Duodenal mucosa (tissue), 2 donors: ENCODE data around the gene CEP43.

Source experiments
- H3K27ac ChIP-seq: one replicate; pipeline ENCODE4 v1.7.0; 2013; ENCODE audit warnings: low read depth, low read length
- H3K27me3 ChIP-seq, 2 donors: one replicate each; pipeline ENCODE4 v1.7.0; 2013; ENCODE audit warnings: low read length in 2 of 2, control low read depth in 1 of 2; ENCODE audit not compliant: insufficient read depth in 2 of 2, control insufficient read depth in 1 of 2
- H3K36me3 ChIP-seq, 2 donors: one replicate each; pipeline ENCODE4 v1.7.0; 2013; ENCODE audit warnings: low read length in 2 of 2, control low read depth in 1 of 2; ENCODE audit not compliant: insufficient read depth in 2 of 2, control insufficient read depth in 1 of 2
- H3K4me1 ChIP-seq, 2 donors: one replicate each; pipeline ENCODE4 v1.7.0; 2013; ENCODE audit warnings: low read length in 2 of 2, control low read depth in 1 of 2; ENCODE audit not compliant: insufficient read depth in 2 of 2, control insufficient read depth in 1 of 2
- H3K4me3 ChIP-seq, 2 donors: one replicate each; pipeline ENCODE4 v1.7.0; 2013; ENCODE audit warnings: low read length in 2 of 2, low read depth in 1 of 2
- H3K9ac ChIP-seq, 2 donors: one replicate each; pipeline ENCODE4 v1.7.0; 2013; ENCODE audit warnings: low read length in 2 of 2, low read depth in 1 of 2
- H3K9me3 ChIP-seq, 2 donors: one replicate each; pipeline ENCODE4 v1.7.0; 2013; ENCODE audit warnings: low read length in 2 of 2, control low read depth in 1 of 2; ENCODE audit not compliant: control insufficient read depth in 1 of 2

The CEP43 gene

GRCh38 chr6:166969390-166970002, 29.7 kb upstream of the CEP43 start:
- no peaks in the 10 kb centered on the region for H3K9me3 ChIP-seq
- H3K27ac ChIP-seq, result no peak overlapping the region

GRCh38 chr6:166970091-166970490, 29.1 kb upstream of the CEP43 start:
- Histone ChIP-seq H3K36me3 (no peaks in the 10 kb centered on the region), H3K9me3 (no peaks in the 10 kb centered on the region), H3K27ac (no peak overlapping the region), H3K27me3 (no peaks in the 10 kb centered on the region), H3K9ac (no peak overlapping the region), H3K4me1 (no peaks in the 10 kb centered on the region), H3K4me3 (no peak overlapping the region)

More at GRCh38 chr6:166969390-166970002, 29.7 kb upstream of the CEP43 start:
- no peaks in the 10 kb centered on the region for H3K36me3 ChIP-seq
- no peaks in the 10 kb centered on the region for H3K27me3 ChIP-seq
- no peak overlapping the region for H3K9ac ChIP-seq
- H3K4me3 ChIP-seq, result no peak overlapping the region
- no peaks in the 10 kb centered on the region for H3K4me1 ChIP-seq

- no peak overlapping the region for H3K9ac ChIP-seq
- H3K4me3 ChIP-seq, result no peak overlapping the region
- H3K27ac ChIP-seq, result no peak overlapping the region
- no peaks in the 10 kb centered on the region for H3K9me3 ChIP-seq
- no peaks in the 10 kb centered on the region for H3K27me3 ChIP-seq
- H3K36me3 ChIP-seq, result no peaks in the 10 kb centered on the region
- no peaks in the 10 kb centered on the region for H3K4me1 ChIP-seq
Measured at GRCh38 chr6:166970776-166971175, 28.4 kb upstream of the CEP43 start.

GRCh38 chr6:166971271-166971670, 27.9 kb upstream of the CEP43 start:
- Histone ChIP-seq H3K27ac (no peak overlapping the region), H3K4me1 (no peaks in the 10 kb centered on the region), H3K36me3 (no peaks in the 10 kb centered on the region), H3K4me3 (no peak overlapping the region), H3K9me3 (no peaks in the 10 kb centered on the region), H3K27me3 (no peaks in the 10 kb centered on the region), H3K9ac (no peak overlapping the region)

- Histone ChIP-seq H3K27ac (no peak overlapping the region), H3K9me3 (no peaks in the 10 kb centered on the region), H3K9ac (no peak overlapping the region), H3K4me1 (no peaks in the 10 kb centered on the region), H3K27me3 (no peaks in the 10 kb centered on the region), H3K4me3 (no peak overlapping the region), H3K36me3 (no peaks in the 10 kb centered on the region)
Measured at GRCh38 chr6:166972101-166972500, 27.1 kb upstream of the CEP43 start.

- Histone ChIP-seq H3K9me3 (no peaks in the 10 kb centered on the region), H3K27ac (no peak overlapping the region), H3K4me1 (no peaks in the 10 kb centered on the region)
Measured at GRCh38 chr6:166976636-166977035, 22.6 kb upstream of the CEP43 start.

GRCh38 chr6:166977621-166978525, 21.3 kb upstream of the CEP43 start:
- Histone ChIP-seq H3K27ac (no peak overlapping the region), H3K4me1 (no peaks in the 10 kb centered on the region), H3K4me3 (no peak overlapping the region), H3K27me3 (no peaks in the 10 kb centered on the region), H3K9ac (no peak overlapping the region), H3K36me3 (no peaks in the 10 kb centered on the region), H3K9me3 (no peaks in the 10 kb centered on the region)

More at GRCh38 chr6:166976636-166977035, 22.6 kb upstream of the CEP43 start:
- Histone ChIP-seq H3K36me3 (no peaks in the 10 kb centered on the region), H3K9ac (no peak overlapping the region), H3K4me3 (no peak overlapping the region), H3K27me3 (no peaks in the 10 kb centered on the region)

- no peaks in the 10 kb centered on the region for H3K36me3 ChIP-seq
- no peaks in the 10 kb centered on the region for H3K27me3 ChIP-seq
- H3K4me1 ChIP-seq, result no peaks in the 10 kb centered on the region
- H3K27ac ChIP-seq, result no peak overlapping the region
- no peak overlapping the region for H3K4me3 ChIP-seq
- no peak overlapping the region for H3K9ac ChIP-seq
- no peaks in the 10 kb centered on the region for H3K9me3 ChIP-seq
Measured at GRCh38 chr6:166980738-166981137, 18.5 kb upstream of the CEP43 start.

GRCh38 chr6:166987448-166987847, 11.7 kb upstream of the CEP43 start:
- H3K36me3 ChIP-seq, result no peaks in the 10 kb centered on the region
- no peak overlapping the region for H3K4me3 ChIP-seq
- H3K27me3 ChIP-seq, result no peaks in the 10 kb centered on the region
- H3K9ac ChIP-seq, result no peak overlapping the region
- peaks cover 0 to 10% of the 10 kb centered on the region in 2 donors for H3K4me1 ChIP-seq
- H3K9me3 ChIP-seq, result no peaks in the 10 kb centered on the region
- no peak overlapping the region for H3K27ac ChIP-seq

- no peaks in the 10 kb centered on the region for H3K36me3 ChIP-seq
- H3K9me3 ChIP-seq, result no peaks in the 10 kb centered on the region
Measured at GRCh38 chr6:166987930-166988329, 11.3 kb upstream of the CEP43 start.

More at GRCh38 chr6:166987930-166988329, 11.3 kb upstream of the CEP43 start:
- H3K27me3 ChIP-seq, result no peaks in the 10 kb centered on the region
- no peak overlapping the region for H3K9ac ChIP-seq
- H3K27ac ChIP-seq, result no peak overlapping the region
- peaks cover 0 to 10% of the 10 kb centered on the region in 2 donors for H3K4me1 ChIP-seq
- no peak overlapping the region for H3K4me3 ChIP-seq
